Esophagus mucosa (tissue), 1 donor: ENCODE data around the gene CD151. TPM values are rescaled to one million over a fixed set of nuclear protein-coding genes. Genes with fewer than 3 reads are reported as not detected.
A peak's percentile ranks its signal among the peaks of the same experiment; 100 is the strongest.

Source experiments
- ATAC-seq: fragments of 200-7000 bp; cut with Tn5 transposase; one replicate; pipeline ENCODE4 v1.9.1; 2020
- total RNA-seq: library from RNA; stranded (reverse); gene quantifications from one replicate; pipeline ENCODE4 v1.2.4, GENCODE V29; 2023
- donor health status: DM: yes; HTN: yes; CAD: no.

Gene CD151
- total RNA-seq, 1 donor from 2014 or later: 109 TPM

DNA sequence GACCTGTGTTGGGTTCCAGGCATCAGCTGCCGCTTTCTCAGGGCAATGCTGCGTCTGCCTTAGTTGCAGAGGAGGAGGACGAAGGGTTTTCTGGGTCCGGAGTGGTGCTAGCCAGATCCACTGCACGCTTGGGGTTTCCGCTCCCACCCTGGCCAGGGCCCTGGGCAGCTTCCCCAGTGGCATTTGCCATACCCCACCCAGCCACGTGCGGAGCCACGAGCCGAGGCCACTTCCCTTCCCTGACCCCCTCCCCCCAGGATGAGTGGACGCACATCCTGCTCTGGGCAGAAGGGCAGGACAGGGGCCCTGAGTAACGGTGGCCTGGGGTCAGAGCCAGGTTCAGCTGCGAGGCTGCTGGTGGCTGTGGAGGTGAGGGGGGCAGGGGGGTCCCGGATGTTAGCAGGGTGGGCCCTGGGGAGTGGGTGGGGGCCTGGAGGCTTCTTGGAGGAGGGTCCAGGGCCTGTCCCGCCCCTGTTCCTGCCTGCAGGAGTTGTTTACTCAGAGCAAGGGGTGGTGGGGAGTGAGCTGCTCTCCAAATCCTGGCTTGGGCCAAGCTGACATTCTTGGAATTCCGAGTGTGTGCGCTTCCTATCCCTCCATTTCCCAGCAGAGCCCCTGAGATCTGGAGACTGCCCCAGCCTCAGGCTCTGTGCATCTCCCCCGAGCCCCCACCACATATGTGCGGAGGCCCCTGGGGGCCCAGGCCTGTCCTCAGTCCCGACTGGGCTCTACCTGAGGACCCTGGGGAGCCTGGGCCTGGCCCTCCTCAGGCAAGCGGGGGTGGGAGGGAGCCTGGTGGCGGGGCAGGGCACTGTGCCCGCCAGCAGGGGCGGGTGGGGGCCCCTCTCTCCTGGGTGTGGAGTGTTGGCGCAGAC lies 11.3 kb downstream of the CD151 start:
- ATAC-seq: peak; percentile 19

DNA sequence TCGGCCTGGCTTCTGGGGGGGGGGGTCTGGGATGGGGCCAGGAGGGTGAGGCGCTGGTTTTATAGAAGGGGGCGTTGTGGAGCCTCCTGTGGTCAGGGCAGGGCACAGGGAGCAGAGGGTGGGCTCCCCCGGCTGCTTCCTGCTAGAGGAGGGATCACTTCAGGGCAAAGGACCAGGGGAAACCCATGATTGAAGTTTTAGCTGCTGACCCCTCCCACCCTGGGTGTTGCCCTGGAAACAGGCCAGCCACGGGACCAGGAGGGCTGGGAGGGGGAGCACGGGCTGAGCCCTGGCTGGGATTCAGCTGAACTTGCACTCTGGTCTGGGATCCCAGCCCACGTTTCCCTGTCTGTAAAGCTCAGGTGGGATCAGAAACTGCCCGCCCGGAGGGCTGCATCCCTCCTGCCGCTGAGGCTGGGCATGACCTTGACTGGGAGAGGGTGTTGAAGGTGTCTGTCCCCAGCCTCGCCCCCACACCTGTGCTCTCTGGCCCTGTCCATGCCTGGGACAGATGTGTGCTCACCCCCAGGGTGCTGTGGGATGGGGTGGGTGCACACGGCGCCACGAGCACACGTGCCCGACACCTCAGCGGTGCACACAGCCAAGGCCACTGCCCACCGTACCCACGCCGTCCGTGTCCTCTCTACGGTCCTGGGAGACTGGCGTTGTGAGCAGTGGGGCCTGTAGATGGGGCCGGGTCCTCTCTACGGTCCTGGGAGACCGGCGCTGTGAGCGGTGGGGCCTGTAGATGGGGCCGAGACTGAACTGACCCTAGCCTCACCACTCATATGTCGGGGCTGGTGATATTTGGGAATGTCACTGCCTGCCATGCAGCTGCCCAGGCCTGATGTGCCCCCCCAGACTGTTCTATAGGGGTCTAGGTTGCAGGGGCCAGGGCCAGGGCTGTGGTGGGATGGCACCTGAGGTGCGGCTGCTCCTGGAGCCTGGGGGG lies 12.2 kb downstream of the CD151 start:
- ATAC-seq: peak; percentile 2

DNA sequence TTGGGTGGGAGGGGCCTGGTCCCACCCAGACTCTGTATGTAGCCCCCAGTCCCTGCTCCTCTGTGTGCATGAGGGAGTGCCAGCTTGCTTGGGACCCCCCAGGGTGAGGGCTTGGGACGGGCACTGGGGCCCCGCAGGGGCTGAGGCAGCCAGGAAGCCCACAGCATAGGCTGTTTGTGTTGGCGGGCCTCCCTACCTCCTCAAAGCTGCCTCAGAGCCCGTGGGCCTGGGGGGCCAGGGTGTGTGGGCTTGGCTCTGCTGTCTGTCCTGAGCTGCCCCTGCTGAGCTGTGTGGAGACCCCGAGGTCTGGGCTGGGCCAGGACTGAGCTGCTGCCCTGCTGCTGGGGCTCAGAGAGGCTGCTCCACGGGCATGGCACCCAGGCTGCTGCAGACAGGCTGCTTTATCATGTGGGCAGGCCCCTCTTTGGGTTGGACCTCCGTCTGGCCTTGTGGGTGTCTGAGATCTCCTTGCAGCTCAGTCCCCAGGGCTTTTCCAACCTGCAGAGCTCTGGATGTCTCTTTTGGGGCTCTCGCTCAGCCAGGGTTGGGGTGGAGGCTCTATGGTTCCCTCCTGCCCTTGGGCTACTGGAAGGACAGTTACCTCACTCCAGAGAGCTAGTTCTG lies 13.2 kb downstream of the CD151 start:
- no peak for ATAC-seq

DNA sequence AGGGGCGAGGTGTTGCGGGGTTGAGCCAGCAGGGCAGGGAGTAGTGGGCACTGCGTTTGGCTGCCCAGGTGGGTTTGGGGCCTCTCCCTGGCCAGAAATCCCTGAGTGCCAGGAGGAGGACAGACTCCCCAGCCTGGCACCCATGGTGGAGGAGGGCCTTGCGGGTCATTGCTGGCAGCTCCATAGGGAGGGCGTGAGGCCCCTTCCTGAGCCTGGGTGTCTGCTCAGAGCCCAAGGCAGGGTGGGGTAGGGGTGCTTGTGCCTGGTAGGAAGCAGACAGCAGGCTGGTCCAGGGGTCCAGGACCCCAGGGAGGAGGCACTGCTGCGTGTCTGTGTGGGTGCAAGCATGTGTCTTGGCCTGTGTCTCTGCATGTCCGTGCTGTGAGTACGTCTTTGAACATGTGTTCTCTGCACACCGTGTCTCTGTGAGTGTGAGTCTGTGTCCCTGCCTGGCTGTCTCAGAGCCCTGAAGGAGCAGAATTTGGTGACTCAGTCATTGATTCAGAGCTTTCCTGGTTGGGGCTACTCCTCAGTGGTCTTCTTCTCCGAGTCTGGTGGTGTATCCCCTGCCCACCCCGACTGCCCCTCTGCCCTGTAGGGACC lies 13.8 kb downstream of the CD151 start:
- ATAC-seq: peak; percentile 3

DNA sequence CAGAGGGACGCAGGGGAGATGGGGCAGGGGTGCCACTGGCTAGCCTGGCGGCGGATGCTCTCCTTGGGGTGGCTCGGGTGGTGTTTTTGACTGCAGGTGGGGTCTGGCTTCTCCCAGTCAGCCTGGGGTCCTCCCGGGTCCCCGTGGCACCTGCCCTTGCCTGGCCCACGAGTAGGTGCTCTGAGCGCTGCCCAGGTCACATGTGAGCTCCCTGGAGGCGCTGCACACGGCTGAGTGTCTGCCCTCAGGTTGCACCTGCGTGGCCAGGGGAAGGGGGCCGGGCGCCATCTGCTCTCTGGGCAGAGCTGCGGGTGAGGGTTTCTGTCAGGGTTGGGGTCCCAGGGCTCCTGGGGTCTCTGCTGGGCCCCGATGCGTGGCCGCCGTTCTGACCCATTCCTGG lies 15.1 kb downstream of the CD151 start:
- no peak for ATAC-seq

DNA sequence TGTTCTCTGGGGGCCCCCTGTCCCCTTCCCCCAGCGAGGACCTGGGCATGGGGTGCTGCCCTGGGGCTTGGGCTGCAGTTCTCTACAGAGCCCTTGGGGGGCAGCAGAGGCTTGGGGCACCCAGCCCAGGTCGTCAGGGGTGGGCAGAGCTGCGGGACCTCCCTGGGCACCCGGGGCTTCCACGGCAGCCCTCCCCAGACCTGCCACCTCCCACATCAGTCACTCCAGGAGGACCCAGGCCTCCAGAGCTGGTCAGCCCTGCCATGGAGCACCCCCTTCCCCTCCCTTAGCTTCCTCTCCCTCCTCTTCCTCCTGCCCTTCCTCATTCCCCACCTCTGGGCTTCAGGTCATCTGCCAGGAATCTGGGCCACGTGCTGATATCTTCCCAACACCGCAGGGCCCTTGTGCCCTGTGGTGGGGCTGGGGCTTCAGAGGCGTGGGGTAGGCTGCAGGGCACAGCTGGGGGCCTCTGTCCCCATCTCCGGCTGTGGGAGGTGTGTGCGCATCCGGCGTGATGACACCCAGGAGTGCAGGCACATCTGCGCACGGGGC lies 15.7 kb downstream of the CD151 start:
- ATAC-seq: peak; percentile 22

DNA sequence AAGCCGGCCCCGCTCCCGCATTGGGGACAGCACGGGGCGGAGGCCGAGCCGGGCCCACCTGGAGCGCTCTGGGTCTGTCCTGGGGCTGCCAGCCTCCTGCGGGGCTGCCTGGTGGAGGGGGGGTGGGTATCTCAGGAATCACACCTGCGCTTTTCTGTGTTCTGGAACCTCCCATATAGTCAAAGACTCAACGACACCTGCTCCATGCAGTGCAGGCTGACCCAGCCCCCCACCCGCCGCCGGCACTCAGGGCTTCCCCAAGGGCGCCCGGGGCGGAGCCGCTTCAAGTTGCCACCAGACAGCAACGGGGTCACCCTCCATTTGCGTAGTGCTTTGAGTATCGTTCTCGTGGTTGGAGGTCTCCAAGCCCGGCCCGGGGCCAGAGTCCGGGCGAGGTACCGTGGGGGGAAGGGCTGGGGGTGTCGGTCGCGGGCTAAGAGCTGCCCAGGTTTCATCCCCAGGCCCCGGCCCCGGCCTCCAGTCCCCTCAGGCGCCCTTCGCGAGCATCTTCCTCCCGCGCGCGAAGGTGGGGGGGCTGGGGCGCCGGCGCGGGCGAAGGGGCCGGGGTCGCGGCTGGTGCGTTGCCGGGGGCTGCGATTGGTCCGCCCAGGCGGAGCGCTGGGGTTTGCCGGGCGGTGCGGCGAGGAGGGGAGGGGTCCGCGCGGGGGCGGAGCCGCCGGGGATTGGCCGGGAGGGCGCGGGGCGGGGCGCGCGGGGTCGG lies 16.5 kb downstream of the CD151 start:
- ATAC-seq: no peak

DNA sequence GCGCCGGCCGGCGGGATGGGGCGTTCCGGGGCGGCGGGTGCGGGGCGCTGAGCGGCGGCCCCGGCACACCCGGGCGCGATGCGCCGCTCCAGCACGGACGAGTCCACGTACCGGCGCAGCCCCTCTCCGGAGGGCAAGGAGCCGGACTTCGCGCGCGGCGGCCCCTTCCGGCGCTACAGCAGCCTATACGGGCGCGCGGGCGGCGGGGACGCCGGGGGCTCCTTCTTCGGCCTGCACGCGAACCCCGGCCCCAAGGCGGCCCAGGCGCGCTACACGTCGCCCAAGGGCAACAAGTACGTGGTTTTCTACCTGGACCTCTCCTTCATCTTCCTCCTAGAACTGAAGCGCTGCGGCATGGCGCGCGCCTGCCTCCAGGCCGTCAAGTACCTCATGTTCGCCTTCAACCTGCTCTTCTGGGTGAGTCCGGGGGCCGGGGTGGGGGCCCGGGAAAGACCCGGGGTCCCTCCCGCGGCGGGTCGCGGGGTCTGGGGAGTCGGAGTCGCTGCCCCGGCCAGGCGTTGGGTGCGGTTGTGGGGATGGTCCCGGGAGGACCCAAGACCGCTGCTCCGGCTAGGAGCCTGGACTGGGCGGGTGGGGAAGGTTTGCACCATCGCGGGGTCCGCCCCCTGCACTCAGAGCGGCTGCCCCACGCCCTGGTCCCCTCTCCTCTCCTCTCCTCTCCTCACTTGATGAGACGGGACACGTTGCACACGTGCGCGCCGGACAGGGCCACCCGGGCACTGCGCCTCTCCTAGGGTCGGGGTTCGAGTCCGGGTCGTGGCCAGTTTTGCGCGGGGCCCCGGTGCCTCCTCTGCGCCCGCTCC lies 17.4 kb downstream of the CD151 start:
- no peak for ATAC-seq

DNA sequence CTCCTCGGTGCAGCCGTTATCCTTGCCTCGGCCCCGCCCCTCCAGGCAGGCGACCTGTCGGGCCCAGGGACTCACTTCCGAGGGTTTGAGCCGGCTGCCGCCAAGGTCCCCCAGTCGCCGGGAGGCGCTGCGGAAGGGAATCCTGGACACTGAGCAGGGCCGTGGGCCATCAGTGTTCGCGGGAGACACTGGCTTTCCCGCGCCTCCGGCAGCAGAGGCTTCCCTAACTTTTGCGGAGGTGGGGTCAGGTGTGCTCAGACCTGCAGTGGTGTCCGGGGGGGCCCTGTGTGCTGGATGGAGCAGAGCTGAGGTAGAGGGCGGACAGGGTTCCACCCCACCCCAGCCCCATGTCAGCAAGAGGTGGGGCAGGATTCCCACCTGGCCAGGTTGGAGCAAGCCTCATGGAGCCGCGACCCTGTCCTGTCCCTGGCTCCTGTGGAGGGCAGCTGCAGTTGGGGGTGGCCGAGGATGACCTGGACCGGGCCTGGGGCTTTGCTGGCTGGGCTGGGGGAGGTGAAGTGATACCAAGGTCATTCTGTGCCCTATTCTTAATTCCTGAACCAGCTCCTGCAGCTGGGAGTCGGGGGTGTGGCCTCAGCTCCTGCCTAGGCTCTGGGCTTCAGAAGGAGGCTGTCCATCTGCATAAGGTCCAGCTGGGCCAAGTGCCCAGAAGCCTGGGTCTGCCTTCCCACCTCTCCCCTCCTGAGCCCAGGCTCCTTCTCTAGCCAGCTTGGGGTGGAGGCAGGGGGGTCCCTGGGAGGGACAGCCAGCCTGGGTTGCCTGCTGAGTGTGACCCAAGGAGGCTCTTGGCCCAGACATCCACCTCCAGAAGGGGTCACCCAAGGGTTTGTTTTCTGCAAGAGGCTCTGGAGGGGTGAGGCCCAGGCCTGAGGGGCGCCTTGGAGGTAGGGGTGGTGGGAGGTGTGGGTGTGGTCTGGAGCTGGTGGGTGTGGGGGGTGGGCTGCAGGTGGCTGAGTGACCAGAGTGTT lies 18.3 kb downstream of the CD151 start:
- no peak for ATAC-seq

DNA sequence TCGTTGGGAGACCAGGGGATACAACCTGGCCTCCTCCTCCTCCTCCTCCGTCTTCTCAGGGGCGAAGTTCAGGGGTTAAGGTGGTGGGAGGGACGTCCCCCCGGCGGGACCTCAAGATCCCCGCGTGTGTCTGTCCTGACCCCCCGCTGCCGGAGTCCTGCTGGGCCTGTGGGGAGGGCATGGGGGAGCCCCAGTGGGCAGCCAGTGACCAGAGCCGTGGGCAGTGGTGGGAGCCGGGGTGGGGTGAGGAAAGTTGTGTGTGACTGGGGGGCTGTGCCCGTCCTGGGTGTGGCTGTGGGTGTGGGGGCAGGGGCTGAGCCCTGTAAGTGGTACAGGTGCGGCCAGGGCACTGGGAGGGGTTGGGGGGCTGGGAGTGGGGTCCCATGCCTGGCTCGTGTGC lies 20.0 kb downstream of the CD151 start:
- ATAC-seq: no peak

DNA sequence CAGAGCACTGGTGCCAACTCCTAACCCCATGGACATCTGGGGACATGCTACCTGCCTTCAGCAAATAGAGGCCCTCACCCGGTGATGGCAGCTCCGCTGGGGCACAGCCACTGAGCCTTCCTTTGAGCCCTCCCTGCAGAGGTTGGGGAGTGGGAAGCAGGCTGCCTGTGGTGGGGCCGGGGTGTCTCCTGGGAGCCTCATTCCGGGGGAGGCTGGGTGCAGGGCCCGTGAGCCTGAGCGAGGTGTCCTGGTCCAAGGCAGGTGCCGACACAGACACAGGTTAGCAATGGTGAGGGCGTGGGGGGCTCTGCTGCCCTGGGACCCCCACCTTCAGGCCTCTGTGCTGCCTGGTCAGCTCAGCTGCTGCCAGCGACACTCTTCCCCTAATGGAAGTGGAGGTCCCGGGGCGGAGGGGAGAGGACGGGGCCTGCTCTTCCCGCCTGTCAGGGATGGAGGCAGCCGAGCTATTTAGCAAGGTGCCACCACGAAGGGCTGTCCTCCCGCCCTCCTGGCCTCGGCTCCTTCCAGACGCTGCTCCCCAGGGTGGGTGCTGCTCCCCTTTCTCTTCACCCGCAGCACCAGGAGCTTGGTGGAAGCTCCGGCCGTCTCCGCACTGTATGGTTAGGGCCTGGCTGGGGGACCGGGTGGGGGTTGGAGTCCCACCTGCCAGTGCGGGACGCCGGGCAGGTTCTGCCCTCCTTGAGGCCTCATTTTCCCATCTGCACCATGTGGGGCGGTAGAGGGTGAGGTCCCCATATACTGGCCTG lies 21.1 kb downstream of the CD151 start:
- no peak for ATAC-seq

DNA sequence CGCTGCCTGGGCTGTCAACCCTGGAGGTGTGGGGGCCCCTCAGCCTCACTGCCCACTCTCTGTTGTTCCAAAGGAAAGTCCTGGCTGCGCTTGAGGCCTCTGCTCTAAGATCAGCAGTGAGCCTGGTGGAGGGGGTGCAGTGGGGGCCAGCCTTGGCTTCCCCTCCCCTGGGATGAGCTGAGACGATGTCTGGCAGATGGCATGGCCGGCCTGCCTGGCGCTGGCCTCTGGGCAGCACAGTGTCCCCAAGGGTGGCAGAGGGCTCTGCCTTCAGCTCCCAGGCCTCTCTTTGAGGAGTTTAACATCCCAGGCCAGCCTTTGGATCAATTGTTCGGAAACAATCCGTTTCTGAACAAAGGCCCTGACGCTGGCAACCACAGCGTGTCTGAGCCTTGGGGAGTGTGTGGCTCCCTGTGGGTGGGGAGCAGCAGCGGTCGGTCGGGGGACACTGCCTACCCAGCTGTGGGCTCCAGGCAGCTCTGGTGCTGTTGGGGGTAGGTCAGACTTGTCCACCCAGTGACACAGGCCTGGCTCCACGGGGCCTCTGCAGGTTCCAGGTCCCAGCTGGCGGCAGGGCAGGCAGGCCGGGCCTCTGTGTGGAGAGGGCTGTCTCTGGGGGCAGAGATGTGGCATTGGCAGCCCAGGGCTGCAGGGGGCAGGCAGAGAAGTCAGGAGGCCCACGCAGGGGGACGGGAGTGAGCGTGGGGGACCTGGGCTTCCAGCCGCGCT lies 22.0 kb downstream of the CD151 start:
- no peak for ATAC-seq

DNA sequence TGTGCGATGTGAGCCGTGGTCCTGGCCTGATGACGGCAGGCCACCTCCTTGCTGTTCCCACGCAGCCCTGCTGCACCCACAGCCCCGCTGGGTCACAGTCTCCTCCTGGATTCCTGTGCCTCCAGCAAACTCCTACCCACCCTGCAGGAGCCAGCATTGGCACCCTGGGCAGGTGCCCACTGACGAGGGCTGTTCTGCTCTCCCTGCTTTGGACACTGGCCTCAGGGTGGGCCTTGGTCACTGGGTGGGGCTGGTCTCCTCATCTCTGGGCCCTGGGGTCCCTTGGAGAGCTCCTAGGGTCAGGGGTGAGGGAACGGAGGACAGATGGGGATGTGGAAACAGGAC lies 22.6 kb downstream of the CD151 start:
- no peak for ATAC-seq

DNA sequence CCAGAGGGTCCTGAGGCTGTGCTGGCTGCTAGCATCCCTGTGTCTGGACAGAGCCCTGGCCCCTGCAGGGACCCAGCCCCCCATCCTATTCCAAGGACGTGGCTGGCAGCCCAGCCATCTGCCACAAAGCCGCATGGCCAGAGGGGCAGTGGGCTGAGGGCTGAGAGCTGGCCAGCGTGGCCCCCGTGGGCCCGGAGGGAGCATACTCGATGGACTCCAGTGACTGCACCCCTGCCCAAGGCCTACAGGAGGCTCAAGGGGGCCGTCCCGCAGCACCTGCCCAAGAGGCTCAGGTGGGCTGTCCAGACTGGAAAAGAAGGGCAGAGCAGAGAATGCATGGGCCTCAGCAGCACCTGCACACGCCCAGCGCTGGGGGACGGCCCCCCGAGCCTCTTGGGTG lies 23.0 kb downstream of the CD151 start:
- no peak for ATAC-seq

DNA sequence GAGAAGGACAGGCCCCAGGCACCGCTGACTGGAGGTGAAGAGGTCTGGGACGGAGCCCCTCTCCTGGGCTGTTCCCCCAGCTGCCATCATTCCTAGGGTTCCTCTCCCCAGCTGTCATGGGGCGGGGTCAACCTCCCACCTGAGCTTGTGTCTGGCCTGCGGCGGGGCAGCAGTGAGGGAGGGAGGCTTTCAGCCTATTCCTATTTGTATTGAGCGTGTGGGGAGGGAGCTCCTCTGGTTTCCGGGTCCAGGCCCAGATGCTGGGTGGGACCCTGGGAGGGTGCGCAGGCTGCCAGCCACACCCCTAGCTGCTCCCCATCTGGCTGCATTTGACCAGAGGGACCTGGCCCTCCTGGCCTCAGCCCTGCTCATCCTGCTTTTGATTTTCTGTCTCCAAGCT lies 23.6 kb downstream of the CD151 start:
- ATAC-seq: no peak

DNA sequence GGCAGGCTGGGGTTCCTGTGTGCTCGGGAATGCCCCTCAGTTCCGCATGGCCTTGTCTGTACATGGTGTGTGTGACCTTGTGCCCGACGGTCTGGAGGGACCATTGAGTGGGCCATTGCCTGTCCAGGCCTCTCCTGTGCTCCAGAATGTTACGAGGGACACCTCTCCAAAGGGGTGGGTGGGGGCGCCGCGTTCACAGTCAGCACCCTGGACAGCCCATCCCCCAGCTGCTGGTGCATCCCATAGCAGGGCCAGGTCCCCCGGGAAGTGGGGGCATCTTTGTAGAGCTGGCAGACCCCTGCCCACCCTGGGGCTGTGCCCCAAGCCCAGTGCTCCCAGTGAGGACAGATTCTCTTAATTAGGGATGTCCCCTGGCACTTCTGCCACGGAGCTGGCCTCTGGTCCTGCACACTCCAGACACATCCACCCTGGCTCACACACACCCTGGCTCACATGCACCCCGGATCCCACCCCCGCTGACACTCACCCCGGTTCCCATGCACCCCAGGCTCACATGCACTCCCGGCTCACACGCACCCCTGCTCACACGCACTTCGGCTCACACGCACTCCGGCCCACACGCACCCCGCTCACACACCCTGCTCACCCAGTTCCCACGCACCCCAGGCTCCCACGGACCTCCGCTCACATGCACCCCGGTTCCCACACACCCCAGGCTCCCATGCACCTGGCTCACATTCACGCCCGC lies 25.5 kb downstream of the CD151 start:
- ATAC-seq: no peak

DNA sequence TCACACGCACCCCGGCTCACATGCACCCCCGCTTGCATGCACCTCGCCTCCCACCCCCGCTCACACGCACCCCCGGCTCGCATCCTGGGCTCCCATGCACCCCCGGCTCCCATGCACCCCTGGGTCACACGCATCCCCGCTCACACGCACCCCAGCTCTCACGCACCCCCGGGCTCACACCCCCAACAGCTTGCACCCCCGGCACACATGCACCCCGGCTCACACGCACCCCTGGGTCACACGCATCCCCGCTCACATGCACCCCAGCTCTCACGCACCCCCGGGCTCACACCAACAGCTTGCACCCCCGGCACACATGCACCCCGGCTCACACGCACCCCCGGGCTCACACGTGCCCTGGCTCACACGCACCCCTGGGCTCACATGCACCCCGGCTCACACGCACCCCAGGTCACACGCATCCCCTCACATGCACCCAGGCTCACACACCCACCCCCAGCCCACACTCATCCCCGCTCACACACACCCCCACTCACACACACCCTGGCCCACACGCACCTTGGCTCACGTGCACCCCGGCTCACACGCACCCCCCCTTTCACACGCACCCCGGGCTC lies 26.1 kb downstream of the CD151 start:
- no peak for ATAC-seq
